Left cardiac atrium (tissue), 4 donors: ENCODE results near the gene LGI2. TPM values are rescaled to one million over a fixed set of nuclear protein-coding genes. Genes with fewer than 3 reads are reported as not detected.
A peak's percentile ranks its signal among the peaks of the same experiment; 100 is the strongest.

Source experiments
- ATAC-seq, 2 donors: fragments of 200-7000 bp; cut with Tn5 transposase; one replicate each; pipeline ENCODE4 v1.9.1; 2020; ENCODE audit warnings: mild to moderate bottlenecking in 2 of 2, moderate library complexity in 2 of 2
- DNase-seq: peaks from one replicate; pipeline ENCODE4 v3.0.0-alpha.2; 2020
- intact Hi-C, 2 donors: fragments of 100-400 bp; cut with DNase I; formaldehyde crosslinking; loops; one replicate each; pipeline versions ENCODE4 v1.14.1 to v1.15.1; 2022 to 2023
- total RNA-seq, 2 donors: library from RNA; stranded (reverse); fragmentation: NEBNext Ultra II Directional; extraction: Animal tissue kit (Norgen Biotek cat#: 25700); gene quantifications; one replicate each; pipeline ENCODE4 v1.2.1, GENCODE V29; 2021
- donor health status: DM: no; HTN: yes; CAD: no.
- donor health status: DM: no; HTN: yes; CAD: no; lungs with severe emphysema.
- donor health status: DM: yes; HTN: yes; CAD: no.
- donor health status: Dilated cardiomyopathy.

Gene LGI2
- total RNA-seq, 2 donors from 2014 or later: 5.3 to 7.4 TPM

- ATAC-seq (no peak), DNase-seq (no peak)
- intact Hi-C loops: loop anchor here in 1 of 2 donors (10.0 kb wide), 1 partner anchor 489 kb away; no protein-coding TSS in a partner anchor
These were observed 57.4 kb downstream of the LGI2 start for GRCh38 chr4:24973404-24973746.

DNA sequence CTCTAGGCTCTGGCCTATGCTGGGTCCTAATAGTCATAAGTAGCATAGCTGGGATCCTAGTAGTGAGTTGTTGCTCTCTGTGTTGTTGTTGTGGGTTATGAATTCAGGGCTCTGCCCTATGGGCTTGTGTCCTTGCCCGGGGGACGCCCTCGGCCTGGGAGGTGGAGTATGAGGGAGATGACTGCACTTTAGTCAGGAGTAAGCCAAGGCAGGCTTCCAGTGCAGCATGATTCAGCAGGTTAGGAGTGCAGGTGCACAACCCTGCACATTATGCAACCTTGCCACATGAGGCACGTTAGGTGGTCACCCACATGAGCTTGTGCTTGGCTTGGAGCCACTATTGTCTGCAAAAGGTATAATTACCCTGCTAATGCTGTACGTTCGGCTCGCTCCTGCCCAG lies 59.6 kb downstream of the LGI2 start:
- ATAC-seq: no peak

DNA sequence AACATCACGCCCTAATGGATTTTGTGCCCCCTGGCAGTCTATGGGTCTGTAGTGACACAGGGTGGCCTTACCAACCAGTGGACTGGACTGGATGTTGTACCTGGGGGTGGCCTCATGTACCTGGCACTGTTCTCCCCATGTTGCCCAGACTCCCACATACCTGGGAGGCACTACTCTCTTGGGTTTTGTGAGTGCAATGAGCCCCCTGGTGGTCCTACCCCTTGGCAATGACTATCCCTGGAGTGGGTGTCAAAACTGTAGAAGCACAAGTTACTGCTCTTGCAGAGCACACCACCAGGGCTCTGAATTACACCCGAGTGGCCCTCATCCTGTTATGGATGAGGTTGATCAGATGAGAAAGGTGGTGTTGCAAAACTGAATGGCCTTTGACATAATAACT lies 60.1 kb downstream of the LGI2 start:
- intact Hi-C loops: loop anchor here in 1 of 2 donors (10.0 kb wide), 1 partner anchor 486 kb away; no protein-coding TSS in a partner anchor
- ATAC-seq (no peak), DNase-seq (no peak)

More for the DNA sequence above, 59.6 kb downstream of the LGI2 start:
- DNase-seq: no peak
- intact Hi-C loops: loop anchor here in 1 of 2 donors (10.0 kb wide), 1 partner anchor 486 kb away; no protein-coding TSS in a partner anchor

DNA sequence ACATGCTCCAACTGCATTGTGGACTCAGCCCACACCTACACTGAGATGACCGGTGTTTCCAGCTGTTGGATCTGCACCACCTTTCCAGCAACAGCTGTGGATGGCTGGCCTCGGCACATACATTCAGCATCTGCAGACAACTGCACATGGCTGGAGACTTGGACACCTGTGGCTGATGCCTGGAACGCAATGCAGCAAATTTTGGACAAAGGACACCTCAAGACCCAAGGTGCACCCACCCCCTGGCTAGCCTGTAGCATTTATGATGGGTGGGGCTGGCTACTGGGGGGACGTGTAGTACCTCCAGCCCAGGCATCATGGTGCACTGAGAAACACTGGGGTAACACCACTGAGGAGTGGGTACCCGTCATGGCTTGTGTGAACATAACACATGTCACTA lies 60.6 kb downstream of the LGI2 start:
- intact Hi-C loops: loop anchor here in 1 of 2 donors (10.0 kb wide), 1 partner anchor 485 kb away; no protein-coding TSS in a partner anchor
- no peak for ATAC-seq
- DNase-seq: no peak

DNA sequence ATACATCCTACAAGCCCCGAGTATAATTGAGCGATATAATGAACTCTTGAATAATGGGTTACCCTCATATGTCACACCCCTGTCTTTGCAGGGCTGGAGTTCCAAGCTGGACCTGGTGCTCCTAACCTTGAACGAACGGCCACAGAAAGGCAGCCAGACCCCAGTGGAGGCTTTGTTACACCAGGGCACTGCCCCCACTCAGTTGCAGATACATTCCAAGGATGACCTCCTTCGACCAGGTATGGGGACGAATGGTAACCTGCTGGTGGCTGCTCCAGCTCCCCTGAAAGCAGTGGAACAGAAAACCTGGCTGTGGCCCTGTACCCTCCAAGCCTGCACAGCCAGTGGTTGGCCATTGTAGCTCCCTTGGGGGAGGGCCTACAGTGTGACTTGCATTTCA lies 61.3 kb downstream of the LGI2 start:
- no peak for DNase-seq
- intact Hi-C loops: no loop called here

GRCh38 chr4:24968992-24969391 lies 61.8 kb downstream of the LGI2 start:
- DNase-seq: no peak
- no peak for ATAC-seq
- intact Hi-C loops: no loop called here

More for the DNA sequence above, 61.3 kb downstream of the LGI2 start:
- no peak for ATAC-seq

DNA sequence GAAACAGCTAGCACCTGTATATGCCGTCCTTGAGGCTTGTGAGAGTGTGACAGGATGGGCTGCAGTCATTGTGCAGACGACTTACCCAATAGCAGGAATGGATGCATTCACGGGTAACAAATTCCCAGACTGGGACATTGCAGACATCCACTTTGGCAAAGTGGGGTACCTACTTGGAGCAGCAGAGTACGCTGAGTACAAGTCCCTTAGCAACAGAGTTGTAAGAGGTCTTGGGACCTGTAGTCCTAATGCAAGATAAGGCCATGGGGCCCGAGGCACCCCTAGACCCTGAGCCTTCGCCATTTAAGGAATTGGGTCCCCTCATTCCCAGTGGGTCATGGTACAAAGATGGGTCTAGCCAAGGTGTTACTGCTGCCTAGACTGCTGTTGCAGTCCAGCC lies 62.5 kb downstream of the LGI2 start:
- no peak for DNase-seq
- intact Hi-C loops: no loop called here
- no peak for ATAC-seq

GRCh38 chr4:24967346-24967745 lies 63.4 kb downstream of the LGI2 start:
- DNase-seq: no peak
- intact Hi-C loops: no loop called here
- ATAC-seq: no peak

- intact Hi-C loops: no loop called here
- no peak for DNase-seq
- ATAC-seq: no peak
These were observed 64.7 kb downstream of the LGI2 start for GRCh38 chr4:24966076-24966475.

GRCh38 chr4:24965627-24966026 lies 65.1 kb downstream of the LGI2 start:
- DNase-seq: no peak
- no peak for ATAC-seq
- intact Hi-C loops: no loop called here

GRCh38 chr4:24963277-24963676 lies 67.5 kb downstream of the LGI2 start:
- ATAC-seq (no peak), DNase-seq (no peak)
- intact Hi-C loops: no loop called here

DNA sequence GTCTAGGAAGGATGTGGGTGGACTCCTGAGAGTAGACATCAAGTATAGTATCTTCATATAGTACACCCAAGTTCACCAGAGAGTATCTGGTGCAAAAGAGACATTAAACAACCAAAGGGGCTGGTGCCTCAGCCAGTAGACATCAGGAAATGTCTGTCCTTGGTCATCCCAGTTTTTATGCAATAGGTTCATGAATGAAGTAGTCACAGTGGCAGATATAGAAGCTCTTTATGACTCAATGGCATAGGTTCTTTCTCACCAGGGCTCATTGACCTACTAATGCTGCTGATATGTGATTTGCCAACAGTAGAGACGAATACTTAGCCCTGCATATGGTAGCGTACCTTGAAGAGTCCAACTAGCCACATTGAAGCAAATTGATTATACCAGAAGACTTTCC lies 72.9 kb downstream of the LGI2 start:
- intact Hi-C loops: no loop called here
- no peak for DNase-seq
- no peak for ATAC-seq

GRCh38 chr4:24956763-24957162 lies 74.0 kb downstream of the LGI2 start:
- ATAC-seq: no peak
- intact Hi-C loops: no loop called here
- DNase-seq: no peak

DNA sequence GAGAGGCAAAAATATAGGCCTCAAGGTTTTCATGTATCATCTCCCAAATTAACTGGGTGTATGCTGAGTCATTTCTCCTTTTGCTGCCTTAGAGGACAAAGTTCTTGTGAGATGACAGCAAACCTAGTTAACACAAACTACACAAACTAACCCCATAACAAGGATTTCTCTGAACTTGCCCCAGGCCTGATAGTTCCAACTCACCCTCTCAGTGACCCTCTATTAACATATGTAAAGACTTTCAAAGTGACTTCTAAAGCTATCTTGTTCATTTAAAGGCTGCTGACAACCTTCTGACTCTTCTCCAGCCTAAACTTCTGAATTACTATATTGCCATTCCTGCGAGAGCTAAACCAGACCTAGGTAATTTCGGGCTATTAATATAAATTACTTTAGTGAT lies 74.7 kb downstream of the LGI2 start:
- intact Hi-C loops: no loop called here
- ATAC-seq: no peak
- no peak for DNase-seq

- intact Hi-C loops: no loop called here
- ATAC-seq: no peak
- no peak for DNase-seq
These were observed 78.1 kb downstream of the LGI2 start for GRCh38 chr4:24952667-24953066.

- ATAC-seq: peak; percentile 47 to 59
These were observed 80.8 kb downstream of the LGI2 start for GRCh38 chr4:24949970-24950369.

More at GRCh38 chr4:24949970-24950369, 80.8 kb downstream of the LGI2 start:
- intact Hi-C loops: no loop called here
- no peak for DNase-seq

Other genes starting within 250 kb of the LGI2 start
- gene SOD3, start 235.4 kb downstream of the LGI2 start, total RNA-seq: 100 to 1,000 TPM in 1 of 2 donors, 10 to 100 TPM in 1; 69.4 to 120 TPM
- gene CCDC149, start 117.9 kb downstream of the LGI2 start, total RNA-seq: 10 to 100 TPM; 14.9 to 19.5 TPM
- 1 to 10 TPM; 3.5 to 4.4 TPM for gene SEPSECS, start 129.5 kb upstream of the LGI2 start, total RNA-seq
- 1 to 10 TPM; 3.8 to 6.1 TPM for gene PI4K2B, start 203.1 kb upstream of the LGI2 start, total RNA-seq